GM19328 (cell line): ENCODE measurements around the gene B3GALNT1.
A peak's percentile ranks its signal among the peaks of the same experiment; 100 is the strongest.

ENCODE experiments used
- ATAC-seq: cut with Tn5 transposase; IDR thresholded peaks from one replicate; pipeline ENCODE4 v1.9.1; 2021; ENCODE audit warnings: mild to moderate bottlenecking, moderate library complexity; ENCODE audit not compliant: unreplicated experiment

Gene B3GALNT1

DNA sequence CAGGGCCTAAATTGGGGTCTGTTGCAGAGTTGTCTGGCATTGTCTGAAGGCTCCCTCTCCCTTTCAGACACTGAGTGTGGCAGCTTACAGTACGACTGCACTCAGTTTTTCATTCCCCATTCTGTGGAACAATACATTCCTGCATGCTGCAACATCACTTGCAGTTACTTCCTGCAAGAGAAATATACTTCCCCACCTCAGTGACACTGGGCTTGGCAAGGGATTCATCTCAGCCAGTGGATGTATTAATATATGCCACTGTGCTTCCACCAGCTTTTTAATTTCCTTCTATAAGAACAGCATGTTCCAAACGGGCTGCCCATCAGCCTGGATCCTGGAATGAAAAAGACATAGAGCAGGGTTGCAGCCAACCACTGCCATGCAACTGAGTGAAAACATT, 23.1 kb downstream of the B3GALNT1 start:
- ATAC-seq, result peak; percentile 11

DNA sequence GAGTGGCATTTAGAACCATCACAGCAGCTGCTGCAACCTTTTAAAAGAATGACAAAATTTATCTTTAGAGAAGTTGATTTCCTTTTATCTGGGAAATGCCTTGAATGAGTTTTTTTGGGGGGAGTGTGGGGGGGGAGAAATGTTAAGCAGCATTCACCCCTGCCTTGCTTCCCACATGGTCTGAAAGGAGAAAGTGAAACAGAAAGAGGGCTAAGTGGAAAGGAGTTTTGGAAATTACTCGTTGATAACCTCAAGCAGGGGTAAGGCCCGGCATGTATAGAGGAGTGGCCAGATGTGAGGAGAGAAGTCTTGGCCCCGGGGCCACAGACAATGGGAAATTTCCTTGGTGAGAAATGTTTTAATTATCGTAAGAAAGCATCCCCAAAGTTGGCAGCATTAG, 23.5 kb downstream of the B3GALNT1 start:
- peak; percentile 71 for ATAC-seq

DNA sequence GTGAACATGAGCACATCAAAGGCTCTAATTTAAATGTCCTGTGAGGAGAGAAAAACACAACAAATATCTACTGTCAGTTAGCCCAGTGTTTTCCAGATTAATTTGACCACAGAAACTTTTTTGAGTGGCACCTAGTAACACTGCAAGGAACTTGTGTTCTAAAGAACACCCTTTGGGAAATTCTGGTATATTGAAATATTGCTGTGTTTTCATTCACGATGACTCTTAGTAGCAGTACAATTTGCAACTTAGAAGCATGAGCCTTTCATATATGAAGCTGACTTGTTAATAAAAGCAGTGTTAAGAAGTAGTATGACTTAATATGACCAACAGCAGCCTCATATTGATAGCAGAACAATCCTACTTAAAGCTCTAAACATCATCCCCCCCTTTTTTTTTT, 32.0 kb downstream of the B3GALNT1 start:
- no peak for ATAC-seq

DNA sequence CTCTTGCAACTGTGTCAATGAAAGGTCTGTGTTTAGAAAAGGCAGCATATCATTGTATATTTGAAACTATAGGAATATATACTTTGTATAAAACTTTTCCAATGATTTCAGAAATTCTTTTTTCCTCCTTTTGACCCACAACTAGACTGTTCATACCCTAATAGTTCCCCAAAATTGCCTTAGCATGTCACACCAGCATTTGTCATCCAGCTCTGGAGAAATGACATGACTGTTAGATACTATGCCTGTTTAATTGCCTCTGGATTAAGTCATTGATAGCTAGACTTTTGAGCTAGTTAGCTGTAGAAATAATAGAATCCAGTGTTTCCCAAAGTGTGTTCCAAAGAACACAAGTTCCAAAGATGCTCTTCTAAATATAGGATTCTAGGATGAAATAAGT, 32.4 kb downstream of the B3GALNT1 start:
- no peak for ATAC-seq

DNA sequence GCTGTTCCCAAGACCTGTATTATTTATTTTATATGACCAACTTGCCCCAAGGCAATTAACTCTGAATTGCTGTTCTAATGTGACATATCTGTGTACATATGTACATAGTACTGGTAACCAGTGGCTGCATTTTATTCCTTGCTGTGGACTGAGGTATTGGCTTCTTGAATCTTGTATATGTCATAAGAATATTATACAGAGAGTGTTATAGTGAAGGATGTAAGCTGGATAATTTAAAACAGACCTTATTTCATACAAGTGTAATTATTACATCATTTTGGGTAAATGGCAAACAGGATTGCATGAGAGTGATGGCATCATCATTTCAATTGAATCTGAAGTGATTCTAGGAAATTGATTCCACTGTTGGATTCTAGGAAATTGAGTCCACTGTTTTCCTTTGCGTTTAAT, 32.9 kb downstream of the B3GALNT1 start:
- no peak for ATAC-seq

DNA sequence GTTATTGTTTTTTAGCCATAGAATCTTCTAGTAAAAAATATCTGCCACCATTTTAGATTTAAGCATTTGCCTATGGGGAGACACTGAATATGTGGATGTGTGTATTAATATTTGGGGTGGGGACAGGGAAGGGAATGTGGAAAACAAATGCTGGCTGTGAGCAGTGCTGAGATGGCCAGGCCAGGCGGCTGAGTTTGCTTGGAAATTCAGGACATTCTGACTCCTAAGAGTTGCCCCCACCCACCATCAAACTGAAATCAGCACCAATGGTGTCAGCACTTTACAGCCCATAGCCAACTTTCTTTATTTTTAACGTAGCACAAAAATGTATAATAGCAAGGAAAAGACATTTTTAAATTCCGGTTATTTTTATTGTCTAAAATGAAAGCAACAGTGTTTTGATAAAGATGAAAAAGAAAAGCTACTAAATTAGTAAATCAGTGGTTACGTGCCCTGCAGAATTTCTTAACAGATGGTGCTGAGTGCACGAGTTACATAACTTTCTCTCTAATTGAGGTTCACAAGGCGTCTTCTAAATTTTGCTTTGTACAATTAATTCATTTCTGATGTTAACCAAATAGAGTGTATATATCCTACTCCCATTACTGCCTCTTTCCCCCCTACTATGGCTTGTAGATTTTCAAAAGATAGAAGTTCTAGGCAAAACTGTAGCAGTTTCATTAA, 34.0 kb downstream of the B3GALNT1 start:
- no peak for ATAC-seq

DNA sequence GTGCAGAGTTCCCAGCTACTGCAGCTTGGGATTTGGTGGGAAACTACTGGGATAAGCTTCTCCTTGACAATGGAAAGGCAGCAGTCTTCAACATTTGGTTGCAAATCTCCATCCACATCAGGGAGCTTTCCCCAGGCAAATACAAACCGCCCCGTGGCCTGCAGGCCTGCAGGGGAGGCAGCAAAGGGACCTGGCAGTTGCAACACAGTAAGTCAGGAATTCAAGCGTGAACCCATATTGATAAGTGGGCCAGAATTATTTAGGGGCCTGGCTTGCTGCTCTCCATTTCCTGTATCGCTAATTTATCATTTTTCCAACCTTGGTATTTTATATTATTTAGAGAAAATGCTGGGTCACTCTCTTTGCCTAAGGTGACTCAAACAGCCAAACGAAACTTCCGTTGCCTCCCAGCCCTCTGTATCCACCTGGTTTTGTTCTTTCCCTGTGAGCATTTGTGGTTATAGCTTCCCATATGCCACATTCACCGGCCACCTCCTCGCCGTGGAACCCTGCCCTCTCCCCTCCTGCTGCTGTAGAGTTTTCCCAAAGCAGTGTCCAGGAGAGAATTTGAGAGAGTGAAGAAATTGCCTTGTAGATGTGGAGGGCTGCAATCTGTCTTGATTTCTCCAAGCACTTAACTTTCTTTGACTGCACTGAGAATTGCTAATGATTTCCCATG, 34.8 kb downstream of the B3GALNT1 start:
- ATAC-seq, result no peak

DNA sequence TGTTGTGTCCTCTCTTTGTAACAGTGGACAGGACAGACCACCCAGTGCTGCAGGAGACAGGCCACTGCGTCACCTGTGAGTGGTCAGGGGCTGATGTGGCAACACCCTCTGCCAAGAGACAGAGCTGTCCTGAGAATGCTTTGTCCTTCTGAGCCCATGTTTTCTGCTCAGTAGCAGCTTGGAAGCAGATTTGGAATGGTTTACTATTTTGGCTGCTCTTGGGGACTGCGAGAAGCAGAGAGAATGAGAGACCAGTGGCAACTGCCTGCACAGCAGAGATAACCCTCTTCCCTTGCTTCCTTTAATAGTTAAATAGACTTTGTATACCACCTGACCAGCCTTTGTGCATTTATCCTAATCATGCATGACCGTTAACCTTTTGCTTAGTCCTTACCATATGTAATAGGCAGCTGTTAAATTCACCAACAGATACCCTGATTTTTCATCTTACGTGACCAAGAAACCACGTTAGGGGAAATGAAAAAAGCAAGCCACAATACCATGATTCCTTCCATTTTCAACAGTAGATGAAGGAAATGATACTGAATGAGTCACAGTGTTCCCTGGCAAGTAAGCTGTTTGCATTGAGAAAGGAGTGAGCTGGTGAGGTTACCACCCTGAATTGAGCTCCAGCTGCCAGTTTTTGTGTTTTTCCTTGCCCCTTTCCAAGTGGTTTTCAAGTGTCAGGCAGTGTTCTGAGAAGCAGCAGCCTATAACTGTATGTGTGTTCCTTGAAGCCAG, 35.5 kb downstream of the B3GALNT1 start:
- peak; percentile 95 for ATAC-seq

DNA sequence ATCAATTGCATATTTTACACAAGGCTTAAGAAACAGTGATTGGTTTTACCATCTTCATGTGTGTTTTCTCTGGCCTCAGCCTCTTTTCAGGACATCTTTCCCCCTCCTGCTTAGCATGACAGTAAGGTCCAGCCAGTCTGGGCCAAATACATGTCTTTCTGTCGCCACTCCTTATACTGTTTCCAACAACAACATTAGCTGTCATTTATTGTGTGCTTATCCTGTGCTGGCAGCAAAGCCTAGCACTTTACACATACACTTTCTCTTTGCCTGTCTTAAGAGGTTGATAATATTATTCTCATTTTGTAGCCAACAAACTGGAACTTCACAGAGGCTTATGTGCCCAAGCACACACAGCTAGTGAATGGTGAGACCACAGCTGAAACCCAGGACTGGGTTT, 37.8 kb downstream of the B3GALNT1 start:
- no peak for ATAC-seq

DNA sequence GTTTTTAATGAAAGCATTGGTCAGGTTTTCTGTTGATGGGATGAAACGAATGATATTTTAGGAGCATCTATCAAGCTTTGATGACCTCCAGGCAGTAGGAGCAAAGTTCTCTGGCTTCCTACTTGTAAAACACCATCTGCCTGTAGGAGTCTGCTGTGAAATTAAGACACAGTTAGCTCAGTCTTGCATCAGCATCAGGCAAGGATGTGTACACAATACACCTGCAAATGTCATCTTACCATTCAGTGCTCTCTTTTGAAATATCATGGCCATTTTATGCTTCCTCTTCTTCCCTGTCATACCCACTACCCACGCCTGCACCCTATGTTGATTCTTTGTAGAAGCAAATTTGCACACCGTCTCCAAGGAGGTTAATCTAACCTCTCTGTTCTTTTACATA, 38.2 kb downstream of the B3GALNT1 start:
- ATAC-seq, result no peak

DNA sequence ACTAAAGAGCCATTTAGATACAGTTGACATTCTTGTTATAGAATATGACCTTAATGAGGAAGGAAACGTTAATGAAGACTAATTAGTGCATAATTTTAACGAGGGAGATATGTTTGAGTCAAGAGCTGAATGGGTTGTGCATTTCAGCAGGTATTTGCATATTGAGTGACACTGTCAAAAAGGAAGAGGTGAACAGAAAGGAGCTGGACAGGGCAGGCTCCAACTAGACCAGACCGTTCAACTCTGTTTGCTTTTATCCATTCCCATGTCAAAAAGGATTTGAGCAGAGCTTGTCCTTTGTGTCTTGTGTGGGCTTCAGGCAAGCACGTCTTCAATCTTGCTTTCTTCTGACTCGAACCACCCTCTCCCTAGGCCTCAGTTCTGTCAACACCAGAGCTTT, 40.7 kb downstream of the B3GALNT1 start:
- no peak for ATAC-seq

DNA sequence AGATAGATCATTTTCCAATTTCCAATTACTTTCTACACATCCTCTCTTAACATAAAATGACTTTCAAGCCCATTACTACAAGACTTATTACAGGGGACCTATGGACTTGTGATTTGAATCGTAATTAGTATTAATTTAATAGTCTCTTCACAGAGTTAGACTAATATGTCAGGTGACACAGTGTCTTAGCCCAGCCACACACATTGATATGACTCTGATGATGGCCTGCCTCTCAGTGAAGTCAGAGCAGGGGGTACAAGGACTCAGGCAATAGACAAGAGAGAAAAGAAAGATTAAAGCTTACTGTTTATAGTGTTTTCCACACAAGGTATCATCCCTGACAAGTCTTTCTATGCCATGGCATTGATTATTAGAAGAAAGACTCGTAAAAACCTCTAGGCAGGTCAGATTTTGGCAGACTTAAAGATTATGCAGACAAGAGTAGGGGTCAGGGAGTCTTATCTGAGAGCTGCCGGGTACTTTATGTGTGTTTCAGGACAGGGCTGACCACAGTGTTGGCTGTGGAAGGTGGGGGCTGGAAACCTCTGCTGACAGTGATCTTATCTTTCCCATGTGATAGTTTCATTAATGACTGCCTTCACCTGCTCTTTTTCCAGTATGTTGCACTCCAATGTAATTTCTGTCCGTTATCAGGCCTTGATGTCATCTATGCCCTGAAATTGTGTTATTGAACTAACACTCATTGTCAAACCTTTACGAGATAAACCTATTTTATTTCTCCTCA, 50.1 kb downstream of the B3GALNT1 start:
- no peak for ATAC-seq

DNA sequence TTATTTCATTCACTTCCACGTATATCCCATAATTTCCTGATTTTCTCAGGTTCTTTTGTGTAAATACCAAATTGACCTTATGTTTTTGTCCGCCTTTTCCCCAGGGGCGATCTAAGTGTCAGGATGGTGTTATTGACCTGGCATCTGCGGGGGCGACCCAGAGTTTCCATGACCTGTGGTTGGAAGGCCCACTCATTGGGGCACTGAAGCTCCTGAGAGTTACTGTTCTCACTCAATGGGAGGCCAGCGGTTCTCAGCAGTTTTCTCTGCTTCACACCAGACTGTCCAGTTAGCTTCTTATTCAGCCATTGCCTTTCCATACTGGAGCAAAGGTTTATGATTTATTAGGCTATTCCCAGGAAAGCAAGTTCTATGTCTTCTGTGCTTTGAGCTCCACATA, 53.3 kb downstream of the B3GALNT1 start:
- no peak for ATAC-seq

DNA sequence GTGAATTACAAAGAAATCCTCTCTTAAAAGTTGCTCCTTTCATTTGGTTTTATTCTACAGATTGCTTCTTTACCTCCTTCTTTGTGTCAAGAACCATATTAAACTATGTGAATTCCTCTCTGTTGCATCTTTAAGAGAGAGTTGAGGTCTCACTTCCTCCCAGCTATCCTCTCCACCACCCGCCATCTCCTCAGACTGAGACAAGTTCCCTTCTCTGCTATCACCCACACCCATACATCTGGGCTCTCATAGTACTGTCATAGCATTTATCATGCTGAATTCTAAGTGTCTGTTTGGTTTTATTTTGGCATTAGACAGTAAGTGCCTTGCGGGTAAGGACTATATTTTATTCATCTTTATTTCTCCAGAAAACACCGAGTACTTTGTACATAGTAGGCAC, 54.2 kb downstream of the B3GALNT1 start:
- ATAC-seq, result peak; percentile 63

DNA sequence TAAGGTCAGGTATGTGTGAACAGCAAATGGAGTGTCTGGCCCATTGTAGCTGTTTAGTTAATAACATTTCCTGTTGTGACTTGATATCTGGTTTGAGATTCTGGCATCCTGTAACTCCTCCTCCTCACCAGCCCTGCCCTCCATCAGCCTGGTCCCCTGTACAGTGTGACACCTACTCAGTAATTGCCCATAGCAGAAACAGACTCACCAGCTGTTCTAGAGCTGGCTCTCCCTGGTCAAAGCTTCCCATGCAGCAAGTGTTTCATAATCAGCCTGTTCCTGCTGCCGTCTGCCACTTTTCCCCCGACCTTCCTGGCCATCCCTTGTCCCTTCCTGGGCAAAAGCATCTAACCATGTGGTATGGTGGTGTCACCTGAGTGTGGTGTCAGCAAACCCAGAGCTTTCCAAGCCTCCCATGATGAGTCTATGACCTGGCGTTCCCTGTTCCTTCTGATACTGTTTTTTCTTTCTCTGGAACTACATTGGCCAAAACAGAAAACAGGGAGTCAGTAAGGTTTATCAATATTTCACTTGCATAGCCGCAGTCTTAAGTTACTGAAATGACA, 55.4 kb downstream of the B3GALNT1 start:
- no peak for ATAC-seq

DNA sequence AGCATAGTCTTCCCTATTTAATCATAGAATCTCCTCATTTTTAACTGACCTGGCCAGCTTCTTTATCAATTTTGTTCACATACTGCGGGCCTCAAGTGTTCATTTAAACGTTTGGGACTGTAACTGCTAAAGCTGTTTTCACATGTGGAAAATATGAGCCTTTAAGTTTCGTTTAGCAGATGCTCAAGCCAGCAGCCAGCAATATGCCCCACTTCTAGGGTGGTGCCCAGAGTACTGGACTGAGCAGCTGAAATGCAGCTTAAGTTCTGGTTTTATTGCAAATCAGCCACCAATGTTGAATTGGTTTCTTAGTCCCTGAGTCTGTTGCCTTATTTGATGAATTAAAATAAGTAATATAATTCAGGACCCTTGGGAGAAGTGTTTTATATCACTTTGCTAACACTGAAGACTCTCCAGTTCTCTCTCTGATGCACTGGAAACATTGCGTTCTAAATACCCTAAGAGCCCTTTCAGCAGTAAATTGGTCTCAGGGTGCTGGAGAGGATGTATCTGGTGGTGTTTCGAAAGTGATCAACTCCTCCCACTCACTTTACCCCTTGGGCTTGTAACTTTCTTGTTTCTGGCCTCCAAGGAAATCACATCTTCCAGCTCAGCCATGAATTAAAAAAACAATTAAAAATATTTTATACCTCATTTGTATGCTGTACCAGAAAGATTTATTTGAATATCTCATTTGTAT, 61.7 kb downstream of the B3GALNT1 start:
- ATAC-seq, result peak; percentile 73

DNA sequence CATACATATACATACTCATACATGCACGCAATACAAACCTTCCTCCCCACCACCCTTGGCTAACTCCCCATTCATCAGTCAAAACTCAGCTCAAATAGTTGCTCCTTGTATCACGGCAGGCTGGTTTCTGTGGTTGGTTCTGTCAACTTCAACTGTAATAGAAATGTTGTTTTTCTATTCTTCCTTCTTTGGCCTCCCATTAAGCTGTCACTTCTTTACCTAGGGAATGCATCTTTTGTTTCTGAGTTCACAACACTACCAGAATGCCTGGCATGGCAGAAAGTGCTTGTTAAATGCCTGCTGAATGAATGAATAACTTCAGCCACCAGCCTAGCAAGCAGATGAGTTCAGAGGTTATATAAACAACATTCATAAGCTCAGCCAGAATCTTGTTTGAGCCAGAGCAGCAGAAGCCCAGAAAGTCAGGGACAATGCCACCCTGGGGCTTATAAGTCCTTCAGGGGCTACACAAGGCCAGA, 63.1 kb downstream of the B3GALNT1 start:
- peak; percentile 67 for ATAC-seq

DNA sequence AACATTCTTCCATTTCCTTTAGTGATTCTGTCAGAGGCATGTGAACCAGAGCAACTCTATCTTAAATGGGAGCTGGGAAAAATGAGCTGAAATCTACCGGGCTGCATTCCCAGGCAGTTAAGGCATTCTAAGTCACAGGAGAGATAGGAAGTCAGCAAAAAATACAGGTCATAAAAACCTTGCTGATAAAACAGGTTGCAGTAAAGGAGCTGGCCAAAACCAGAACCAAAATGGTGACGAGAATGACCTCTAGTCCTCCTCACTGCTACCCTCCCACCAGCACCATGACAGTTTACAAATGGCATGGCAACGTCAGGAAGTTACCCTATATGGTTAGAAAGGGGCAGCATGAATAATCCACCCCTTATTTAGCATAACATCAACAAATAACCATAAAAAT, 66.4 kb downstream of the B3GALNT1 start:
- no peak for ATAC-seq

DNA sequence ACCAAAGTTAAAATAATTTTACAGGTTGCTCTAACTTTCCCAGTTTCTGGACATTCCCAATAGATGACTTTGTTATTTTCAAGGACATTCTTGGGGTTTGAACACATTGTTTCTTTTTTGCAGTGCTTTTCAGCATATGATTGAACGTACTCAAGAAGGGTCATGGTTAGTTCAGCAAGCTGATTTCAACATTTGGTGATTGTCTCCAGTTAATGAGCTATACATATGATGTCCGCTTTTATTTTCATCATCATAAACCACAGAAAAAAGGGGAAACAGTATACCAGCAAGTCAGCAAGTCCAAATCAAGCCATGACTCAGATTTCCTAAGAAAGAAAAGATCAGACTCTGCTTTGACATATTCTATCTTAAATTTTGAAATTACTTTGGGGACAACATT, 69.4 kb downstream of the B3GALNT1 start:
- no peak for ATAC-seq

DNA sequence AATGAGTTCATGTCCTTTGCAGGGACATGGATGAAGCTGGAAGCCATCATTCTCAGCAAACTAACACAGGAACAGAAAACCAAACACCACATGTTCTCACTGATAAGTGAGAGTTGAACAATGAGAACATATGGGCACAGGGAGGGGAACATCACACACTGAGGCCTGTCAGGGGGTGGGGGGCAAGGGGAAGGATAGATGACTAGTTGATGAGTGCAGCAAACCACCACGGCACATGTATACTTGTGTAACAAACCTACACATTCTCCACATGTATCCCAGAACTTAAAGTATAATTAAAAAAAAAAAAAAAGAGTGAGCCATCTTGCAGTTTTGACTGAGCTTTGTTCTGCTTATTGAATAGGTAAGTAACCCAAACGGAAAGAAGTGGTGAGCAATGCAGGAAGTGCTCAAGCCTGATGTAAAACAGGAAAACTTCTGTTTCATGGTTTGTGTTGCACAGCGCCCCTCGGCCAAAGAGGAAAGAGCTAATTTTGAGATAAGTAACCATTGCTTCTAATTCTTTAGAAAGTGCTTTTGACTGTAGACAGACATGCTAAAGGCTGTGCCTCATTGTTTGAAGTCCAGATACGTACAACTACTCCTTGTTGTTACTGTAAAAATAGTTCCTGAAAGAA, 70.1 kb downstream of the B3GALNT1 start:
- ATAC-seq, result peak; percentile 71
